Heart left ventricle (tissue), 16 donors: ENCODE results near the gene ACSL4. TPM values are rescaled to one million over a fixed set of nuclear protein-coding genes. Genes with fewer than 3 reads are reported as not detected.
"Not testable (repeated sequence)": the region's sequence is repeated elsewhere in the genome, so short reads cannot be mapped to it uniquely, and the experiment has no call there.

ENCODE experiments used
- ATAC-seq, 4 donors: fragments of 200-7000 bp; cut with Tn5 transposase; one replicate each; pipeline ENCODE4 v1.9.1; 2020 to 2022; ENCODE audit warnings: moderate library complexity in 4 of 4, mild to moderate bottlenecking in 3 of 4, moderate number of reproducible peaks in 1 of 4
- DNase-seq, 5 donors: peaks; one replicate each; pipeline ENCODE4 v3.0.0-alpha.2; 2020
- H3K27ac ChIP-seq, 12 donors: fragments of 200-600 bp; sonication (generic) in 4 of 12; one replicate each; pipeline versions ENCODE4 v1.5.0 to v1.8.0; 2016 to 2022; ENCODE audit warnings: mild to moderate bottlenecking in 2 of 12
- H3K27me3 ChIP-seq, 9 donors: fragments of 200-600 bp; sonication (generic) in 2 of 9; one replicate each; pipeline versions ENCODE4 v1.5.1 to v1.8.0; 2016 to 2022; ENCODE audit warnings: mild to moderate bottlenecking in 3 of 9
- H3K36me3 ChIP-seq, 9 donors: fragments of 200-600 bp; sonication (generic) in 2 of 9; one replicate each; pipeline versions ENCODE4 v1.5.0 to v1.8.0; 2018 to 2022; ENCODE audit warnings: mild to moderate bottlenecking in 2 of 9
- H3K4me1 ChIP-seq, 12 donors: fragments of 200-600 bp; sonication (generic) in 4 of 12; one replicate each; pipeline versions ENCODE4 v1.5.0 to v1.8.0; 2016 to 2022; ENCODE audit warnings: mild to moderate bottlenecking in 3 of 12
- H3K4me3 ChIP-seq, 12 donors: fragments of 200-600 bp; sonication (generic) in 4 of 12; one replicate each; pipeline versions ENCODE4 v1.5.0 to v1.8.0; 2017 to 2022; ENCODE audit warnings: mild to moderate bottlenecking in 9 of 12, moderate library complexity in 4 of 12
- H3K9me3 ChIP-seq, 12 donors: fragments of 200-600 bp; sonication (generic) in 4 of 12; one replicate each; pipeline versions ENCODE4 v1.5.0 to v1.8.0; 2016 to 2022; ENCODE audit warnings: mild to moderate bottlenecking in 1 of 12
- CTCF ChIP-seq, 12 donors: fragments of 200-600 bp; sonication (generic) in 4 of 12; IDR thresholded peaks; one replicate each; pipeline versions ENCODE4 v1.5.0 to v1.8.0; 2018 to 2022; ENCODE audit warnings: antibody characterized with exemption in 12 of 12, mild to moderate bottlenecking in 5 of 12
- POLR2A ChIP-seq, 2 donors: fragments of 450-650 bp; IDR thresholded peaks; one replicate each; pipeline ENCODE4 v1.6.1; 2017; ENCODE audit warnings: antibody characterized with exemption in 2 of 2, mild to moderate bottlenecking in 2 of 2, moderate library complexity in 2 of 2
- WGBS, 4 donors: extraction: QIAGEN DNeasy Blood & Tissue Kit in 2 of 4; methylation state at CpG; one replicate each; pipeline versions ENCODE4 v1.1.5 to v1.1.7; 2013 to 2018; 5-methylcytosine and 5-hydroxymethylcytosine counted together
- intact Hi-C, 10 donors: fragments of 100-400 bp; cut with DNase I; formaldehyde crosslinking; loops; one replicate each; pipeline versions ENCODE4 v1.11.1 to v1.14.2; 2022
- polyA plus RNA-seq, 2 donors: library from polyadenylated mRNA; stranded (reverse); fragments of 200-250 nt; gene quantifications; one replicate each; pipeline ENCODE4 v1.2.3, GENCODE V29; 2013
- total RNA-seq, 9 donors: library from RNA; depleted of rRNA in 2 of 9; stranded (reverse); fragments of >200 nt in 2 of 9; fragmentation: NEBNext Ultra II Directional in 3 of 9; extraction: Animal tissue kit (Norgen Biotek cat#: 25700) in 3 of 9; gene quantifications; one replicate each; pipeline versions ENCODE4 v1.1.0 to v1.2.4, GENCODE V29; 2016 to 2023
- donor health status: ischemic (EF 13 %, LVEDD 7.1; RV severe dilation, severe dysfunction).
- donor health status: healthy with polysubstance abuse.
- donor health status: DM: no; HTN: yes; CAD: no.
- donor health status: DM: no; HTN: no; CAD: no.
- donor health status: ischemic (EF 25% LVEDD 6.9; RV normal size, moderate dysfunction).
- donor health status: ischemic (EF 25% LVEDD 5.7; RV mildly dilated, moderate dysfunction).
- donor health status: healthy.
- donor health status: DM: yes; HTN: yes; CAD: no.
- donor health status: ischemic (EF 35%, LVEDD 5.7; RV mildly dilated, moderate dysfunction).
- donor health status: nonischemic (EF 11% LVEDD 7.7; RV severe dilation, severe dysfunction).
- donor health status: DM: yes; HTN: yes; CAD: no.
- donor health status: PGD.
- donor health status: ischemic (EF 29% LVEDD 5.4; RV normal size, mild dysfunction).
- donor health status: nonischemic (EF 23%, LVEDD 6.1; RV moderate dilation, normal function).

ACSL4 gene
- total and polyA plus RNA-seq, 11 donors, result 11.7 to 68.7 (median 54.9) TPM

- TF ChIP-seq CTCF (IDR thresholded peaks at IDR 0.05), result no peak
- no peak for TF ChIP-seq POLR2A (IDR thresholded peaks at IDR 0.05)
- Histone ChIP-seq H3K27me3 (peaks cover 0 to 5% (median 0%) of the 10 kb centered on the region in 9 donors), H3K9me3 (no peaks in the 10 kb centered on the region), H3K36me3 (peaks cover 0 to 45% (median 28%) of the 10 kb centered on the region in 9 donors), H3K4me1 (peaks cover 0 to 9% (median 0%) of the 10 kb centered on the region in 12 donors), H3K4me3 (no peak overlapping the region), H3K27ac (no peak overlapping the region)
- WGBS, 4 donors, result 70 to 81% (median 77%) methylated on average over 2 of the region's 2 CpGs
- ATAC-seq (no peak), DNase-seq (no peak)
- intact Hi-C loops, result no loop called here
These were observed 51.5 kb downstream of the ACSL4 start for GRCh38 chrX:109681475-109682081.

- no peaks in the 10 kb centered on the region for H3K9me3 ChIP-seq
- intact Hi-C loops, result no loop called here
- no peak for DNase-seq
- H3K27ac ChIP-seq, result no peak overlapping the region
- H3K4me3 ChIP-seq, result no peak overlapping the region
- H3K4me1 ChIP-seq, result peaks cover 0 to 9% (median 0%) of the 10 kb centered on the region in 12 donors
- peaks cover 0 to 13% (median 0%) of the 10 kb centered on the region in 9 donors for H3K27me3 ChIP-seq
- no peak for TF ChIP-seq CTCF (IDR thresholded peaks at IDR 0.05)
- TF ChIP-seq POLR2A (IDR thresholded peaks at IDR 0.05), result no peak
- ATAC-seq, result no peak
- peaks cover 0 to 63% (median 43%) of the 10 kb centered on the region in 9 donors for H3K36me3 ChIP-seq
These were observed 53.2 kb downstream of the ACSL4 start for GRCh38 chrX:109679820-109680219.

GRCh38 chrX:109672239-109672638 lies 60.8 kb downstream of the ACSL4 start:
- Histone ChIP-seq H3K36me3 (peaks cover 0 to 65% (median 47%) of the 10 kb centered on the region in 9 donors), H3K4me3 (no peak overlapping the region), H3K9me3 (no peaks in the 10 kb centered on the region), H3K4me1 (peaks cover 0 to 4% (median 0%) of the 10 kb centered on the region in 12 donors), H3K27me3 (peaks cover 0 to 17% (median 0%) of the 10 kb centered on the region in 9 donors), H3K27ac (no peak overlapping the region)
- DNase-seq, result no peak
- ATAC-seq, result peak; percentile 73 to 92 (median 87)
- TF ChIP-seq CTCF (IDR thresholded peaks at IDR 0.05) (no peak), POLR2A (IDR thresholded peaks at IDR 0.05) (no peak)
- intact Hi-C loops, result no loop called here

GRCh38 chrX:109671170-109671569 lies 61.9 kb downstream of the ACSL4 start:
- H3K4me1 ChIP-seq, H3K27ac ChIP-seq, H3K9me3 ChIP-seq, intact Hi-C loops, H3K4me3 ChIP-seq, ATAC-seq: not testable (repeated sequence)
- 96 to 98% (median 98%) methylated on average over 4 to 29 of the region's 29 CpGs for WGBS, 4 donors
- H3K36me3 ChIP-seq, result peaks cover 0 to 65% (median 50%) of the 10 kb centered on the region in 9 donors
- DNase-seq, result peak in 1 of 5 donors; percentile 8
- H3K27me3 ChIP-seq, result peaks cover 0 to 17% (median 0%) of the 10 kb centered on the region in 9 donors

- H3K4me1 ChIP-seq, result peaks cover 0 to 4% (median 0%) of the 10 kb centered on the region in 12 donors
- peaks cover 0 to 71% (median 46%) of the 10 kb centered on the region in 9 donors for H3K36me3 ChIP-seq
- H3K27me3 ChIP-seq, result peaks cover 0 to 6% (median 0%) of the 10 kb centered on the region in 9 donors
- DNase-seq (no peak), ATAC-seq (no peak)
- H3K27ac ChIP-seq, result no peak overlapping the region
- intact Hi-C loops, result no loop called here
- no peaks in the 10 kb centered on the region for H3K9me3 ChIP-seq
- WGBS, 4 donors, result 91 to 93% (median 92%) methylated on average over 5 of the region's 5 CpGs
- H3K4me3 ChIP-seq, result no peak overlapping the region
- TF ChIP-seq POLR2A (IDR thresholded peaks at IDR 0.05) (no peak), CTCF (IDR thresholded peaks at IDR 0.05) (no peak)
These were observed 65.1 kb downstream of the ACSL4 start for GRCh38 chrX:109667986-109668385.
